PC-3 (cell line): ENCODE results near the gene PPRC1. TPM values are rescaled to one million over a fixed set of nuclear protein-coding genes. Genes with fewer than 3 reads are reported as not detected.
A peak's percentile ranks its signal among the peaks of the same experiment; 100 is the strongest.

Experiments used
- ATAC-seq: fragments of 200-7000 bp; cut with Tn5 transposase; 2 replicates; pipeline ENCODE4 v1.9.1; 2020; ENCODE audit warnings: mild to moderate bottlenecking, moderate library complexity
- BruUV-seq: library from RNA; stranded (reverse); fragments of 400-500 nt; replicated peaks from 2 replicates; lab custom pipeline; 2021; lab: Mats Ljungman, UMichigan
- CTCF ChIA-PET: fragments of 300-600 bp; sonication (Branson Sonifier 250); formaldehyde crosslinking; loops from one replicate; lab custom pipeline; 2022; ENCODE audit warnings: antibody characterized with exemption; lab: Charles Lee
- POLR2A ChIA-PET: fragments of 300-600 bp; sonication (Branson Sonifier 250); formaldehyde crosslinking; loops from one replicate; lab custom pipeline; 2022; ENCODE audit warnings: antibody characterized with exemption; ENCODE audit not compliant: unreplicated experiment; lab: Charles Lee
- DNase-seq: peaks from one replicate; pipeline ENCODE4 v3.0.0-alpha.2; 2015
- H2AFZ ChIP-seq: fragments of 300-600 bp; sonication (generic); 2 replicates; pipeline ENCODE4 v1.6.0; 2016; ENCODE audit warnings: antibody characterized with exemption, low read length
- H3F3A ChIP-seq: fragments of 300-600 bp; sonication (generic); one replicate; pipeline ENCODE4 v1.6.0; 2017; ENCODE audit warnings: antibody characterized with exemption, low read length, control low read depth, mild to moderate bottlenecking; ENCODE audit not compliant: unreplicated experiment
- H3K27ac ChIP-seq: fragments of 300-600 bp; sonication (generic); 2 replicates; pipeline ENCODE4 v1.5.1; 2016; ENCODE audit warnings: mild to moderate bottlenecking, low read length
- H3K27me3 ChIP-seq: fragments of 300-600 bp; sonication (generic); 2 replicates; pipeline ENCODE4 v1.6.1; 2016; ENCODE audit warnings: low read length, mixed read lengths
- H3K36me3 ChIP-seq: fragments of 300-600 bp; sonication (generic); 2 replicates; pipeline ENCODE4 v1.6.1; 2016; ENCODE audit warnings: low read depth, mixed run types, low read length, mixed read lengths
- H3K4me1 ChIP-seq: fragments of 300-600 bp; sonication (generic); 2 replicates; pipeline ENCODE4 v1.5.1; 2016; ENCODE audit warnings: low read length; ENCODE audit not compliant: insufficient read depth
- H3K4me2 ChIP-seq: fragments of 300-600 bp; sonication (generic); 2 replicates; pipeline ENCODE4 v1.6.0; 2016; ENCODE audit warnings: low read length
- H3K4me3 ChIP-seq: fragments of 300-600 bp; sonication (generic); 2 replicates; pipeline ENCODE4 v1.5.1; 2016; ENCODE audit warnings: mild to moderate bottlenecking, low read length, mixed read lengths
- H3K79me2 ChIP-seq: fragments of 300-600 bp; sonication (generic); 2 replicates; pipeline ENCODE4 v1.6.1; 2017; ENCODE audit warnings: low read length, mixed read lengths
- H3K9ac ChIP-seq: fragments of 300-600 bp; sonication (generic); 2 replicates; pipeline ENCODE4 v1.6.0; 2016; ENCODE audit warnings: mild to moderate bottlenecking, low read length
- H3K9me2 ChIP-seq: fragments of 300-600 bp; sonication (generic); replicated peaks from 2 replicates; pipeline ENCODE4 v1.6.1; 2016; ENCODE audit warnings: mixed run types, low read length, mixed read lengths
- H3K9me3 ChIP-seq: fragments of 300-600 bp; sonication (generic); 2 replicates; pipeline ENCODE4 v1.6.1; 2016; ENCODE audit warnings: low read length, mixed read lengths
- H4K20me1 ChIP-seq: fragments of 300-600 bp; sonication (generic); 2 replicates; pipeline ENCODE4 v1.6.1; 2016; ENCODE audit warnings: low read length, mixed read lengths
- CTCF ChIP-seq: fragments of 300-600 bp; sonication (generic); conservative IDR thresholded peaks from 2 replicates; pipeline ENCODE4 v1.5.1; 2017; ENCODE audit warnings: antibody characterized with exemption, low read depth, mild to moderate bottlenecking, low read length
- EZH2 ChIP-seq: fragments of 300-600 bp; sonication (generic); IDR thresholded peaks from one replicate; pipeline ENCODE4 v1.6.1; 2017; ENCODE audit warnings: antibody characterized with exemption, mild to moderate bottlenecking, low read length; ENCODE audit not compliant: unreplicated experiment
- EZH2phosphoT487 ChIP-seq: fragments of 300-600 bp; sonication (generic); IDR thresholded peaks from 2 replicates; pipeline ENCODE4 v1.6.1; 2018; ENCODE audit warnings: mild to moderate bottlenecking, antibody characterized with exemption, low read length, borderline replicate concordance
- intact Hi-C: fragments of 100-400 bp; cut with micrococcal nuclease; formaldehyde crosslinking; loops from 2 replicates; pipeline ENCODE4 v1.9.0; 2023
- total RNA-seq: library from RNA; depleted of rRNA; stranded (reverse); fragments of >200 nt; gene quantifications from 2 replicates; pipeline ENCODE4 v1.2.3, GENCODE V29; 2014

Gene PPRC1
- total RNA-seq, 1 experiment from 2014 or later, result 27.6 TPM

- H3K9me3 ChIP-seq, result no peaks in the 10 kb centered on the region
- no peaks in the 10 kb centered on the region for H3K9me2 ChIP-seq
- 0 out of 2 replicates have a peak overlapping the region, but pooled peaks have one; percentile 24 for H2AFZ ChIP-seq
- ATAC-seq (peak; percentile 35), DNase-seq (peak; percentile 74)
- H3K27ac ChIP-seq, result peak overlapping the region; percentile 90
- peaks cover 46% of the 10 kb centered on the region for H4K20me1 ChIP-seq
- H3K4me1 ChIP-seq, result peaks cover 21% of the 10 kb centered on the region
- TF ChIP-seq EZH2phosphoT487, result no peak
- no peak for TF ChIP-seq EZH2
- TF ChIP-seq CTCF, result no peak
- ChIA-PET POLR2A (no interaction called here), CTCF (no interaction called here)
- H3K4me3 ChIP-seq, result peak overlapping the region; percentile 89
- peaks cover 58% of the 10 kb centered on the region for H3K79me2 ChIP-seq
- H3F3A ChIP-seq, result no peaks in the 10 kb centered on the region
- intact Hi-C loops, result loop anchor here (2.0 kb wide), 1 partner anchor 15 kb away; no protein-coding TSS in a partner anchor
- H3K4me2 ChIP-seq, result peak overlapping the region; percentile 97
- H3K9ac ChIP-seq, result peak overlapping the region; percentile 100
- H3K27me3 ChIP-seq, result no peaks in the 10 kb centered on the region
- peaks cover 20% of the 10 kb centered on the region for H3K36me3 ChIP-seq
- TSS peak; percentile 98 for BruUV-seq
Measured at GRCh38 chr10:102133373-102134195, 744 bp downstream of the PPRC1 start.

- TF ChIP-seq CTCF (no peak), EZH2 (no peak), EZH2phosphoT487 (no peak)
- no peaks in the 10 kb centered on the region for H3K9me3 ChIP-seq
- POLR2A ChIA-PET, result no interaction called here
- peak overlapping the region; percentile 89 for H3K4me3 ChIP-seq
- H4K20me1 ChIP-seq, result peaks cover 54% of the 10 kb centered on the region
- peak overlapping the region; percentile 100 for H3K9ac ChIP-seq
- peaks cover 21% of the 10 kb centered on the region for H3K4me1 ChIP-seq
- H3K27me3 ChIP-seq, result no peaks in the 10 kb centered on the region
- H2AFZ ChIP-seq, result no peak overlapping the region
- intact Hi-C loops, result no loop called here
- H3K27ac ChIP-seq, result peak overlapping the region; percentile 90
- H3K9me2 ChIP-seq, result no peaks in the 10 kb centered on the region
- ATAC-seq (no peak), DNase-seq (no peak)
- H3K4me2 ChIP-seq, result peak overlapping the region; percentile 97
- no peaks in the 10 kb centered on the region for H3F3A ChIP-seq
- peaks cover 66% of the 10 kb centered on the region for H3K79me2 ChIP-seq
- CTCF ChIA-PET, result no interaction called here
- H3K36me3 ChIP-seq, result peaks cover 28% of the 10 kb centered on the region
- TSS peak; percentile 62 for BruUV-seq
Measured at GRCh38 chr10:102134416-102134815, 1.6 kb downstream of the PPRC1 start.
